Measurements from ENCODE around the gene TEAD4.

- TF ChIP-seq CTCF (IDR thresholded peaks at IDR 0.05) = no peak
- TF ChIP-seq EP300 (IDR thresholded peaks at IDR 0.05) = no peak
- TF ChIP-seq POLR2A (IDR thresholded peaks at IDR 0.05) = no peak
Measured at GRCh38 chr12:2936301-2936700, 22.9 kb upstream of the TEAD4 start.
